Activated CD4-positive, alpha-beta memory T cell treated with anti-CD3 and anti-CD28 coated beads, Interleukin-2, amount 10 ng/mL, durations not matched to agents 7 days and 5 days (primary cell): ENCODE data around the gene C1orf52. TPM values are rescaled to one million over a fixed set of nuclear protein-coding genes. Genes with fewer than 3 reads are reported as not detected.

Experiments used
- CTCF ChIA-PET: fragments of 350-600 bp; sonication (Branson Sonifier 250); formaldehyde crosslinking; loops from one replicate; lab custom pipeline; 2021; ENCODE audit warnings: antibody characterized with exemption, inconsistent platforms; lab: Charles Lee
- POLR2A ChIA-PET: fragments of 350-600 bp; sonication (Branson Sonifier 250); formaldehyde crosslinking; loops from one replicate; lab custom pipeline; 2021; ENCODE audit warnings: antibody characterized with exemption; lab: Charles Lee
- DNase-seq: peaks from one replicate; pipeline ENCODE4 v3.0.0-alpha.2; 2020
- H3K27ac Mint-ChIP-seq: one replicate; pipeline ENCODE4 v1.8.0; 2021; ENCODE audit warnings: mild to moderate bottlenecking, mixed read lengths
- H3K27me3 Mint-ChIP-seq: one replicate; pipeline ENCODE4 v1.8.0; 2021; ENCODE audit warnings: mixed read lengths
- H3K36me3 Mint-ChIP-seq: one replicate; pipeline ENCODE4 v1.8.0; 2021; ENCODE audit warnings: low read depth, mixed read lengths
- H3K4me1 Mint-ChIP-seq: one replicate; pipeline ENCODE4 v1.8.0; 2021; ENCODE audit warnings: mixed read lengths
- H3K4me3 Mint-ChIP-seq: one replicate; pipeline ENCODE4 v1.8.0; 2021; ENCODE audit warnings: mild to moderate bottlenecking, mixed read lengths
- H3K9me3 Mint-ChIP-seq: one replicate; pipeline ENCODE4 v1.8.0; 2021; ENCODE audit warnings: mixed read lengths
- total RNA-seq, 2 experiments: library from RNA; stranded (reverse); gene quantifications; one replicate each; pipeline ENCODE4 v1.2.3, GENCODE V29; 2021

C1orf52 gene
- total RNA-seq, 2 experiments from 2014 or later: 21.4 to 22.6 TPM

DNA sequence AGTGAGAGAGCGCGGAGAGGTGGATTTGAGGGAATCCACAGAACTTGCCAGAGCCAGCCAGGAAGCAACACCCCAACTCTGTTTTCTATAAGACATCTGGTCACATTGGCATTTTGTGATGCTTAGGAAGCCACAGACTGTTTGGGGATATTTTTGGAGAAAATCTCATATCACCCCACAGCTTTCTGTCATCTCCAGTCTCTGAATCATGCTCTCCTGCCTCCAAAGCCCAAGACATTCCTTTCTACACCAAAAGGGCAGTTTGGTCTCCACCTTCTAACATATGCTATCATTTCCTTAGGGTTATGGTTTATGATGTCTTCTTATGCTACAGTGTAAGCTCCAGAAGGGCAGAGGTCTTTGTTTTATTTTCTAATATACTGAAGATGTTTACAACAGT lies 31.4 kb upstream of the C1orf52 start:
- no peak overlapping the region for H3K4me3 Mint-ChIP-seq
- H3K27me3 Mint-ChIP-seq: peaks cover 46% of the 10 kb centered on the region
- no peak overlapping the region for H3K27ac Mint-ChIP-seq
- no peaks in the 10 kb centered on the region for H3K36me3 Mint-ChIP-seq
- CTCF ChIA-PET: no interaction called here
- no peaks in the 10 kb centered on the region for H3K9me3 Mint-ChIP-seq
- POLR2A ChIA-PET: interaction anchor here (1.3 kb wide), 1 partner anchor 14 kb away, joined by 4 read pairs; the partner anchor contains the start of gene BCL10
- no peak for DNase-seq
- peaks cover 8% of the 10 kb centered on the region for H3K4me1 Mint-ChIP-seq

- H3K27me3 Mint-ChIP-seq: peaks cover 44% of the 10 kb centered on the region
- no peak for DNase-seq
- H3K4me1 Mint-ChIP-seq: peaks cover 8% of the 10 kb centered on the region
- CTCF ChIA-PET: no interaction called here
- POLR2A ChIA-PET: interaction anchor here (1.3 kb wide), 1 partner anchor 13 kb away, joined by 4 read pairs; the partner anchor contains the start of gene BCL10
- H3K4me3 Mint-ChIP-seq: no peak overlapping the region
- H3K27ac Mint-ChIP-seq: no peak overlapping the region
- H3K9me3 Mint-ChIP-seq: no peaks in the 10 kb centered on the region
- H3K36me3 Mint-ChIP-seq: no peaks in the 10 kb centered on the region
Observed at GRCh38 chr1:85289848-85290335, 30.4 kb upstream of the C1orf52 start.

DNA sequence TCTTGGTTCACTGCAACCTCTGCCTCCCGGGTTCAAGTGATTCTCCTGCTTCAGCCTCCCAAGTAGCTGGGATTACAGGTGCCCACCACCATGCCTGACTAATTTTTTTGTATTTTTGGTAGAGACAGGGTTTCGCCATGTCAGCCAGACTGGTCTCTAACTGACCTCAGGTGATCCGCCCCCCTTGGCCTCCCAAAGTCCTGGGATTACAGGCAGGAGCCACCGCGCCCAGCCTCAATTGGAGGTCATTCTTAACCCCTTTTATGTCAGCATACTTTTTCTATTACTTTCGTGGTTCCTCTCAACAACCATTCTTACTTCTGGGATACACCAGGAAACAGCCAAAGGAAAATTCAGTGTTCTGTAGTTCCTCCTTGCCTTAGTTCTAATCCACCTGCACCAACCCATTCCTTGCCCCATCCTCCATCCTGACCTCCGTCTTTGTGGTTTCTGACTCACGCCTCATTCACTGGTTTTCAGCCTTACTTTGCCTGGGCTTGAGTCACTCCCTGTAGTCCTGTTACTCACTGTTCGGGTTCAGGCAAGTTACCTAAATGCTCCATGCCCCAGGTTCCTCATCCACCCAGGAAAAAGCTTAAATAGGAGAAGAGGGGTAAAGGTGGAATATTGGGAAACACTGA lies 29.9 kb upstream of the C1orf52 start:
- H3K4me3 Mint-ChIP-seq: no peak overlapping the region
- no peak overlapping the region for H3K27ac Mint-ChIP-seq
- no peaks in the 10 kb centered on the region for H3K36me3 Mint-ChIP-seq
- H3K4me1 Mint-ChIP-seq: peaks cover 8% of the 10 kb centered on the region
- no peak for DNase-seq
- ChIA-PET POLR2A (interaction anchor here (1.3 to 2.0 kb wide), 2 partner anchors 8 to 13 kb away, joined by 4 to 5 read pairs; partner anchors contain the start of gene BCL10), CTCF (no interaction called here)
- H3K27me3 Mint-ChIP-seq: peaks cover 45% of the 10 kb centered on the region
- H3K9me3 Mint-ChIP-seq: no peaks in the 10 kb centered on the region

DNA sequence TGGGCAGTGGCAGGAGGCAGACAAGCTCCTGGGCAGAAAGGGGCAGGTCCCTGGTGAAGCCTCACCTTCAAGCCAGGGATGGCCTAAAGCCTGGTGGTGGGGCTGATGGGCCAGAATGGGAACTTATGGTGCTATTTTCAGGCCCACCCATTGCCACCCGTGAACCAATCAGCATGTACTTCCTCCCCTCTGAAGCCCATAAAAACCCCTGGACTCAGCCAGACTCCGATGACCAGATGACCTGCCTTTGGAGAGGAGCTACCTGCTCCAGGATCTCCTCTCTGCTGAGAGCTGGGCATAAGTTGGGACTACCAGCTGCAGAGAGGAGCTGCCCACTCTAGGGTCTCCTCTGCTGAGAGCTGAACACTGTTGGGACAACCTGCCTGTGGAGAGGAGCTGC lies 24.7 kb upstream of the C1orf52 start:
- no peak for DNase-seq
- Mint-ChIP-seq H3K27ac (no peak overlapping the region), H3K4me3 (no peak overlapping the region), H3K27me3 (peaks cover 44% of the 10 kb centered on the region), H3K36me3 (no peaks in the 10 kb centered on the region), H3K4me1 (peaks cover 5% of the 10 kb centered on the region), H3K9me3 (no peaks in the 10 kb centered on the region)
- POLR2A ChIA-PET: interaction anchor here (0.8 to 2.4 kb wide), 3 partner anchors 8 to 339 kb away, joined by 3 to 20 read pairs (median 3); partner anchors contain the start of genes BCL10 and C1orf52
- CTCF ChIA-PET: no interaction called here

DNA sequence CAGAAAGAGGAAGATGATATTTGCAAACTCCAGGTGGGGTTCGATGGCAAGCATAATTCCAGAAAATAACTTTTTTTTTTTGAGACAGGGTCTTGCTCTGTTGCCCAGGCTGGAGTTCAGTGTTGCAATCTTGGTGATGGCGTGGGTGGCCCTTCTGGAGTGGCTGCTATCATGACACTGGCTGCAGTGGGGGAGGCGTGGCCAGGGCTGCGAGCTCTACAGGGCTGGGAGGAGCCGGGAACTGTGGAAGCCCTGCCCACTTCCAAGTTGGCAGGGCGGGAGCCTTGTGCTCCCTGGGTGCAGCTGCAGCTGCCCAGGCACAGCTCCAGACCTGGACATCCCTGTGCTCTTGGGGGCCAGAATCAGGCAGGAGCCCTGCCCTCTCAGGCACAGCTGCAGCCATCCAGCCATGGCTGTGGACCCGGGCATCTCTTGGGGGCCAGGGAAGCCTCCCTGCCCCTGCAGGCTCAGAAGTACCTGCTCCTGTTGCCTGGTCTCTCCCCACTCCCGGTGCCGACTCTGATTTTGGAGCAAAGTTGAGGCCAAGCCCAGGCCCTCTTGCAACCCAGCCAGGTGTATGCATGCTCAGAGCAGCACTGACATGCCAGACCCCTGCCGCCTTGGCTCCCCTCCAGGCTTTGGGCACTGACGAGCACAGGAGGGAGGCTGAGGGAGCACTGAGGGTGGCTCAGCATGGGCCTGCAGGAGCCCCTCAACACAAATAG lies 24.2 kb upstream of the C1orf52 start:
- ChIA-PET POLR2A (interaction anchor here (1.0 to 2.4 kb wide), 2 partner anchors 8 to 339 kb away, joined by 3 to 20 read pairs; partner anchors contain the start of gene BCL10), CTCF (no interaction called here)
- H3K4me3 Mint-ChIP-seq: no peak overlapping the region
- H3K27me3 Mint-ChIP-seq: peaks cover 49% of the 10 kb centered on the region
- no peak for DNase-seq
- H3K27ac Mint-ChIP-seq: no peak overlapping the region
- peaks cover 11% of the 10 kb centered on the region for H3K4me1 Mint-ChIP-seq
- no peaks in the 10 kb centered on the region for H3K9me3 Mint-ChIP-seq
- no peaks in the 10 kb centered on the region for H3K36me3 Mint-ChIP-seq

GRCh38 chr1:85282424-85282823 lies 23.0 kb upstream of the C1orf52 start:
- CTCF ChIA-PET: interaction anchor here (12.6 kb wide), 1 partner anchor 23 kb away, joined by 202 read pairs; the partner anchor contains the start of gene C1orf52
- H3K36me3 Mint-ChIP-seq: no peaks in the 10 kb centered on the region
- DNase-seq: no peak
- H3K27me3 Mint-ChIP-seq: peaks cover 50% of the 10 kb centered on the region
- no peaks in the 10 kb centered on the region for H3K9me3 Mint-ChIP-seq
- POLR2A ChIA-PET: no interaction called here
- H3K27ac Mint-ChIP-seq: no peak overlapping the region
- no peak overlapping the region for H3K4me3 Mint-ChIP-seq
- H3K4me1 Mint-ChIP-seq: peaks cover 17% of the 10 kb centered on the region

- no peak overlapping the region for H3K27ac Mint-ChIP-seq
- CTCF ChIA-PET: interaction anchor here (0.9 to 12.6 kb wide), 2 partner anchors 10 to 21 kb away, joined by 3 to 202 read pairs; partner anchors contain the start of gene C1orf52
- peaks cover 23% of the 10 kb centered on the region for H3K4me1 Mint-ChIP-seq
- POLR2A ChIA-PET: no interaction called here
- H3K27me3 Mint-ChIP-seq: peaks cover 43% of the 10 kb centered on the region
- H3K9me3 Mint-ChIP-seq: no peaks in the 10 kb centered on the region
- no peak for DNase-seq
- no peaks in the 10 kb centered on the region for H3K36me3 Mint-ChIP-seq
- H3K4me3 Mint-ChIP-seq: no peak overlapping the region
Observed at GRCh38 chr1:85280636-85281035, 21.2 kb upstream of the C1orf52 start.

GRCh38 chr1:85279458-85280080 lies 20.1 kb upstream of the C1orf52 start:
- H3K36me3 Mint-ChIP-seq: peaks cover 6% of the 10 kb centered on the region
- H3K27me3 Mint-ChIP-seq: peaks cover 40% of the 10 kb centered on the region
- POLR2A ChIA-PET: no interaction called here
- H3K27ac Mint-ChIP-seq: no peak overlapping the region
- H3K4me1 Mint-ChIP-seq: peaks cover 34% of the 10 kb centered on the region
- CTCF ChIA-PET: interaction anchor here (12.6 kb wide), 1 partner anchor 20 kb away, joined by 202 read pairs; the partner anchor contains the start of gene C1orf52
- no peaks in the 10 kb centered on the region for H3K9me3 Mint-ChIP-seq
- no peak for DNase-seq
- no peak overlapping the region for H3K4me3 Mint-ChIP-seq

DNA sequence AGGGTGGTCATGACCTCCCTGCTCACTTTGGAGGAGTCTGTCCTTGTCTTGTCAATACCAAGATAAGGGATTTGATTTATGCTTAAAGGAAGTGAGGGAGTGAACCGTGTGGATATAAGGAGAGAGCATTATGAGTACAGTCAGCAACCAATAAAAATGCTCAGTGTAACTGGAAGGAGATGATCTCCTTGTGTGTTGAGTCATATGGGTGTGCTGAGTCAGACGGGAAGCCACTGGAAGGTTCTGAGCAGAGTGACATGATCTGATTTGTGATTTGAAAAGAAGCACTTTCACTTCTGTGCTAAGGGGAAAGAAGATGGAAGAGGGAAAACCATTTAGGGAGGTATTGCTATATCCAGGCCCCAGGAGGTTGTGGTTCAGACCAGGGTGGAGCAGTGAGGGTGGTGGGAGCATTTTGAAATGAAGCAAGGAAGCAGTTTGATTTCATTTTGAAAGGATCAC lies 19.4 kb upstream of the C1orf52 start:
- POLR2A ChIA-PET: no interaction called here
- CTCF ChIA-PET: interaction anchor here (12.6 kb wide), 1 partner anchor 20 kb away, joined by 202 read pairs; the partner anchor contains the start of gene C1orf52
- H3K9me3 Mint-ChIP-seq: no peaks in the 10 kb centered on the region
- DNase-seq: peak; percentile 51
- H3K4me1 Mint-ChIP-seq: peaks cover 39% of the 10 kb centered on the region
- H3K36me3 Mint-ChIP-seq: peaks cover 11% of the 10 kb centered on the region
- H3K27me3 Mint-ChIP-seq: peaks cover 39% of the 10 kb centered on the region
- no peak overlapping the region for H3K4me3 Mint-ChIP-seq
- peak overlapping the region; percentile 5 for H3K27ac Mint-ChIP-seq

- Mint-ChIP-seq H3K27ac (no peak overlapping the region), H3K4me3 (no peak overlapping the region), H3K9me3 (no peaks in the 10 kb centered on the region), H3K27me3 (peaks cover 37% of the 10 kb centered on the region), H3K36me3 (peaks cover 22% of the 10 kb centered on the region), H3K4me1 (peaks cover 50% of the 10 kb centered on the region)
- POLR2A ChIA-PET: interaction anchor here (2.5 to 9.1 kb wide), 2 partner anchors 19 to 704 kb away, joined by 22 to 127 read pairs; partner anchors contain the start of genes C1orf52 and CTBS
- DNase-seq: no peak
- CTCF ChIA-PET: interaction anchor here (12.6 kb wide), 1 partner anchor 18 kb away, joined by 202 read pairs; the partner anchor contains the start of gene C1orf52
Observed at GRCh38 chr1:85277802-85278201, 18.3 kb upstream of the C1orf52 start.

GRCh38 chr1:85276978-85277639 lies 17.6 kb upstream of the C1orf52 start:
- H3K9me3 Mint-ChIP-seq: no peaks in the 10 kb centered on the region
- DNase-seq: no peak
- H3K4me1 Mint-ChIP-seq: peaks cover 51% of the 10 kb centered on the region
- peak overlapping the region; percentile 80 for H3K4me3 Mint-ChIP-seq
- POLR2A ChIA-PET: interaction anchor here (0.7 to 9.1 kb wide), 15 partner anchors 8 to 1427 kb away, joined by 3 to 127 read pairs (median 9); partner anchors contain the start of genes C1orf52, CTBS, GNG5 and MCOLN2
- CTCF ChIA-PET: interaction anchor here (1.0 to 12.6 kb wide), 8 partner anchors 8 to 431 kb away, joined by 3 to 202 read pairs (median 4); partner anchors contain the start of genes C1orf52 and ZNHIT6
- peak overlapping the region; percentile 80 for H3K27ac Mint-ChIP-seq
- H3K36me3 Mint-ChIP-seq: peaks cover 23% of the 10 kb centered on the region
- peaks cover 32% of the 10 kb centered on the region for H3K27me3 Mint-ChIP-seq
